Measurements from ENCODE around the gene SAMD4A. TPM values are rescaled to one million over a fixed set of nuclear protein-coding genes. Genes with fewer than 3 reads are reported as not detected.

SAMD4A gene
- total RNA-seq, 4 donors from 2014 or later = 39.8 to 53.3 (median 48.0) TPM

DNA sequence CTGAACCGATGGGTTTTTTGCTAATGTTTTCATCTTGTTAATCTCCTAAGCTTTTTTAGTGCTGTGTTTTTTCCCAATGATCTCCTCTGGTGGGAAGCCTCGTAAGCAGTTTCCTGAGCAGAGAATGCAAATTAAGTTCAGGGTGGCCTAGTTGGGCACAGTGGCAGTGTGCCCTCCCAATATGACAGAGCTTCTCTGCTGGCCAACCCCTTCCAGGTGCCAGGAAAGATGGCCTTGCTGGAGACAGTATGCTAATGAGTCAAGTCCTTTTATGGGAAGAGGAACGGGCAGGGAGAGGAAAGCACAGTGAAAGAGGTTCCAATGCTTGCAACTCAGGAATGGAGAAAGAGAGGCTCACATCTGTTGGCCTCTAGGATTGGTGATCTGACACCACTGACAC lies 219.9 kb downstream of the SAMD4A start:
- Histone ChIP-seq H3K4me1 (no peaks in the 10 kb centered on the region), H3K27ac (no peak overlapping the region), H3K9me3 (no peaks in the 10 kb centered on the region), H3K4me3 (no peak overlapping the region), H3K36me3 (peaks cover 0 to 95% (median 5%) of the 10 kb centered on the region in 3 donors), H3K27me3 (no peaks in the 10 kb centered on the region)
- WGBS, 2 donors = 55 to 57% methylated on average over 3 of the region's 3 CpGs
- no peak for TF ChIP-seq POLR2A (IDR thresholded peaks at IDR 0.05)
- TF ChIP-seq, protein P1, sequence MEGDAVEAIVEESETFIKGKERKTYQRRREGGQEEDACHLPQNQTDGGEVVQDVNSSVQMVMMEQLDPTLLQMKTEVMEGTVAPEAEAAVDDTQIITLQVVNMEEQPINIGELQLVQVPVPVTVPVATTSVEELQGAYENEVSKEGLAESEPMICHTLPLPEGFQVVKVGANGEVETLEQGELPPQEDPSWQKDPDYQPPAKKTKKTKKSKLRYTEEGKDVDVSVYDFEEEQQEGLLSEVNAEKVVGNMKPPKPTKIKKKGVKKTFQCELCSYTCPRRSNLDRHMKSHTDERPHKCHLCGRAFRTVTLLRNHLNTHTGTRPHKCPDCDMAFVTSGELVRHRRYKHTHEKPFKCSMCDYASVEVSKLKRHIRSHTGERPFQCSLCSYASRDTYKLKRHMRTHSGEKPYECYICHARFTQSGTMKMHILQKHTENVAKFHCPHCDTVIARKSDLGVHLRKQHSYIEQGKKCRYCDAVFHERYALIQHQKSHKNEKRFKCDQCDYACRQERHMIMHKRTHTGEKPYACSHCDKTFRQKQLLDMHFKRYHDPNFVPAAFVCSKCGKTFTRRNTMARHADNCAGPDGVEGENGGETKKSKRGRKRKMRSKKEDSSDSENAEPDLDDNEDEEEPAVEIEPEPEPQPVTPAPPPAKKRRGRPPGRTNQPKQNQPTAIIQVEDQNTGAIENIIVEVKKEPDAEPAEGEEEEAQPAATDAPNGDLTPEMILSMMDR (IDR thresholded peaks at IDR 0.05) = no peak
- TF ChIP-seq EP300 (IDR thresholded peaks at IDR 0.05) = no peak
- DNase-seq (ENCODE audit: low spot score in 2 of 2) = no peak

GRCh38 chr14:54787261-54787660 lies 220.3 kb downstream of the SAMD4A start:
- Histone ChIP-seq H3K4me3 (no peak overlapping the region), H3K9me3 (no peaks in the 10 kb centered on the region), H3K36me3 (peaks cover 0 to 95% (median 5%) of the 10 kb centered on the region in 3 donors), H3K27ac (no peak overlapping the region), H3K4me1 (no peaks in the 10 kb centered on the region), H3K27me3 (no peaks in the 10 kb centered on the region)
- TF ChIP-seq POLR2A (IDR thresholded peaks at IDR 0.05) (no peak), EP300 (IDR thresholded peaks at IDR 0.05) (no peak)
- TF ChIP-seq, protein P1 (IDR thresholded peaks at IDR 0.05) = no peak
- 63 to 100% methylated on average over 1 of the region's 1 CpG for WGBS, 2 donors
- no peak for DNase-seq (ENCODE audit: low spot score in 2 of 2)

- DNase-seq (ENCODE audit: low spot score in 2 of 2) = no peak
- no peaks in the 10 kb centered on the region for H3K4me1 ChIP-seq
- no peaks in the 10 kb centered on the region for H3K9me3 ChIP-seq
- H3K27ac ChIP-seq = no peak overlapping the region
- peaks cover 0 to 85% (median 5%) of the 10 kb centered on the region in 3 donors for H3K36me3 ChIP-seq
- TF ChIP-seq, protein P1 (IDR thresholded peaks at IDR 0.05) = no peak
- TF ChIP-seq POLR2A (IDR thresholded peaks at IDR 0.05) (no peak), EP300 (IDR thresholded peaks at IDR 0.05) (no peak)
- 94 to 95% methylated on average over 17 of the region's 17 CpGs for WGBS, 2 donors
- no peak overlapping the region for H3K4me3 ChIP-seq
- no peaks in the 10 kb centered on the region for H3K27me3 ChIP-seq
Observed at GRCh38 chr14:54788701-54789100, 221.8 kb downstream of the SAMD4A start.

DNA sequence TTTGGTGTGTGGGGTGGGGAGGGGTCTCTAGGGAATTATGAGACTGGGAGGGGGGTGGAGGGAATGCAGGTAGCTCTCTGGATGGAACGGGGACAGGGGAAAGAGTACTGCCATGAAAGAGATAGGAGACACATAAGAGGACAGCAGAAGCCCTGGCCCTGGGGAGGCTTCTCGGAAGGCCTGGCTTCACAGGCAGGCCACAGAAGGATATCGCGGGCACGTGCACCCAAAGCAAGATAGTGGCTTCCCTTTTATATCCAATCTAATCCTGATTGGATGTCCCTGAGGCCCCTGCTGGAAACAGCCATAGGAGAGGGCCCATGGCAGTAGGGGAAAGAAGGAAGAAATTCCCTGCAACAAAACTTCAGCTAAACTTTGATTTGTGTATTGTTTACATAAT lies 222.2 kb downstream of the SAMD4A start:
- TF ChIP-seq, protein P1 (IDR thresholded peaks at IDR 0.05) = no peak
- no peak for TF ChIP-seq EP300 (IDR thresholded peaks at IDR 0.05)
- TF ChIP-seq POLR2A (IDR thresholded peaks at IDR 0.05) = no peak
- Histone ChIP-seq H3K36me3 (peaks cover 0 to 80% (median 5%) of the 10 kb centered on the region in 3 donors), H3K4me1 (no peaks in the 10 kb centered on the region), H3K9me3 (no peaks in the 10 kb centered on the region), H3K27ac (no peak overlapping the region), H3K27me3 (no peaks in the 10 kb centered on the region), H3K4me3 (no peak overlapping the region)
- DNase-seq (ENCODE audit: low spot score in 2 of 2) = no peak
- 91 to 93% methylated on average over 5 of the region's 5 CpGs for WGBS, 2 donors

GRCh38 chr14:54789781-54790480 lies 223.0 kb downstream of the SAMD4A start:
- peaks cover 0 to 72% (median 5%) of the 10 kb centered on the region in 3 donors for H3K36me3 ChIP-seq
- DNase-seq (ENCODE audit: low spot score in 2 of 2) = no peak
- no peaks in the 10 kb centered on the region for H3K4me1 ChIP-seq
- TF ChIP-seq POLR2A (IDR thresholded peaks at IDR 0.05) = no peak
- no peak for TF ChIP-seq EP300 (IDR thresholded peaks at IDR 0.05)
- TF ChIP-seq, protein P1 (IDR thresholded peaks at IDR 0.05) = no peak
- 93 to 94% methylated on average over 12 of the region's 12 CpGs for WGBS, 2 donors
- no peak overlapping the region for H3K27ac ChIP-seq
- peaks cover 0 to 6% (median 0%) of the 10 kb centered on the region in 4 donors for H3K9me3 ChIP-seq
- no peaks in the 10 kb centered on the region for H3K27me3 ChIP-seq
- no peak overlapping the region for H3K4me3 ChIP-seq

Data from tibial nerve (tissue), 4 donors.